GM21528 (cell line): ENCODE measurements around the gene TMEM35B.
"Not testable (repeated sequence)": the region's sequence is repeated elsewhere in the genome, so short reads cannot be mapped to it uniquely, and the experiment has no call there.

Source experiments
- ATAC-seq: cut with Tn5 transposase; IDR thresholded peaks from one replicate; pipeline ENCODE4 v1.9.1; 2021; ENCODE audit warnings: mild to moderate bottlenecking, moderate library complexity; ENCODE audit not compliant: unreplicated experiment, low FRiP score

The TMEM35B gene

DNA sequence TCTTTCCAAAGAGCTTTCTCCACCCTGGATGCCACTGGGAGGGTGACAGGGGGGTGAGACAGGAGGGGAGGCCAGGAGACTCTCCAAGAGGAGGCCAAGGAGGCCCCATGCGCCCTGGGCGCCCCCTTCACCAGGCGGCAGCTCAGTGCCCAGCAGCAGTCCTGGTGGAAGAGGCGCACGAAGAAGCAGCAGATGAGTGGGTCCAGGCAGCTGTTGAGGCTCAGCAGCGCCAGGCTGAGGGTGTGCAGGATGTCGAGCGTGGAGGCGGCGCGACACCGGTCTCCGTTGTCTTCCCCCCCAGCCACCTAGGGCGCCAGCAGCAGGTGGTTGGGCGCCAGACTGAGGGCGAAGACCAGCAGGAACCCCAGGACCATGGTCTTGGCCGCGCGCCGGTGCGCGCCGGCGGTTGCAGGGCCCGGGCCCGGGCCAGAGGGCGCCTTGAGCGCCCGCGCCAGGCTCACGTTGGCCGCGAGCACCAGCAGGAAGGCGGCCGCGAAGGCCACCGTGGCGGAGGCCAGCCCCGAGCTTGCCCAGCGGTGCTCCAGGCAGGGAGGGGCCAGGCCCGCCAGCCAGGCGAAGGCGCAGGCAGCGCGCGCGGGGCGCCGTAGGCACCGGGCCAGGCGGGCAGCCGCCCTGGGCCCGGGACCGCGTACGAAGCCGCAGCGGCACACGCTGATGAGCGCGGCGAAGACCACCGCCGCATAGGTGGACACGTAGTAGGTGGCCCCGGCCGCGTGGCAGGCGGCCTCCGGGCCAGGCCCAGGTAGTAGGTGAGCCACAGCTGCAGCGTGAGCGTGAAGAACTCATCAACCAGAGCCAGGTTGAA, 8.6 kb downstream of the TMEM35B start:
- ATAC-seq, result no peak

DNA sequence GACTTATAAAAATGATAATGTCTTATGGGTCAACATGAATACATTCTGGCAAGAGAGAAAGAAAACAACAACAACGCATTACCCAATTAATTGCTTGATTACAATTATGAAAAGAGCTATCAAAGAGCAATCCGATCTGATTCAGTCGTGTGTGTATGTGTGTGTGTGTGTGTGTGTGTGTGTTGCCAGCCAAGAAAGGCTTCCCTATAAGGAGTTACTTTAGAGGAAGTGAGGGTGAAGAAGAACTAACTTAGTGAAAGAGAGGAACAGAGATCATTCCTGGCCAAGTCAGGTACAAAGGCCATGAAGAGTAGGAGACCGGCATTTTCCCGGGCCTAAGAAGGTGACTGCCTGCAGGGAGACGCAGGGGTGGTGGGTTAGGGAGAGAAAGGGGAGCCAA, 9.4 kb downstream of the TMEM35B start:
- no peak for ATAC-seq

DNA sequence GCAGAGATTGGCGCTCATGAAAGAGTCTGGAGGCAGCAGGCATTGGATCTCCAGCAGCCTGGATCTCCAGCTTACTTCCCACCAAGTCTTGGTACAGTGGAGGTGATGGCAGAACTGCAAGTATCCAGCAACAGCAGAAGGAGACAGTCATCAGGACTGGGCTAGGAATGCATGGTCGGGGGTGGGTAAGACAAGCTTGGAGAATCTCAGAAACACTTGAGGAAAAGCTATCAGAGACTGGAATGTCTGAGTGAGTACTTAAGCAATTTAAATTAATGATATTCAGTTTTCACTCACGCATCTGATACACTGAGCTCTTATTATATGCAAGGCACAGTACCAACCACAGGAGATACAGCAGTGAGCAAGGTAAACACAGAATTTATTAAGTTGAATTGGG, 9.8 kb downstream of the TMEM35B start:
- no peak for ATAC-seq

DNA sequence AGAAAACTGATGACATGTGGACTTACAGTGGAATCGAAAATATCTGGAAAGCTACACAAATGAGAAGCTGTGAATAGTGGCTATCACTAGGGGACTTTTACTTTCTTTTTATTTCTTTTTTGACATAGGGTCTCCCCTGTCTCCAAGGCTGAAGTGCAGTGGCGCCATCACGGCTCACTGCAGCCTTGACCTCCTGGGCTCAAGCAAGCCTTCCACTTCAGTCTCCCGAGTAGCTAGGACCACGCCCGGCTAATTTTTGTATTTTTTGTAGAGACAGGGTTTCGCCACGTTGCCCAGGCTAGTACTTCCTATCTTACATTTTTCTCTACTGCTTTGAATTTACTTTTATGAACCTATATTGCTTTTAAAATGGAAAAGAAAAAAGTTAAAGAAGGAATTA, 10.5 kb downstream of the TMEM35B start:
- ATAC-seq, result no peak

DNA sequence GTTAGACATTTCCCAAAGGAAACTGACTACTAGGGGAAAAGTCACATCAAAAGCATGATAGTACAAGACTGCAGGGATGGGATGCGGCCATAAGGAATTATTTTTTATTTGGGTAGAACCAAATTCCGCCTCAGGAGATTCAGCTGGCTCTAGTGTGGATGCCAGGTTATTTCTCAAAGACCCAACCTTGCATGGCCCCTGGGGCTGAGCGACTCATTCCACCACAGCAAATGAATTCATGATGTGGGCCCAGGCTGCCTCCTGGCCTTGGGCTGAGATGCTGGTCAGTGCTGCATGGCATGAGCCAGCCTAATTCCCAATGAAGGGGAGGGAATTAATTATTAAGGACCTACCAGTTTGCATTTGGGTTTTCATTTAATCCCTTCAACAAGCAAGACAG, 11.8 kb downstream of the TMEM35B start:
- ATAC-seq, result no peak

DNA sequence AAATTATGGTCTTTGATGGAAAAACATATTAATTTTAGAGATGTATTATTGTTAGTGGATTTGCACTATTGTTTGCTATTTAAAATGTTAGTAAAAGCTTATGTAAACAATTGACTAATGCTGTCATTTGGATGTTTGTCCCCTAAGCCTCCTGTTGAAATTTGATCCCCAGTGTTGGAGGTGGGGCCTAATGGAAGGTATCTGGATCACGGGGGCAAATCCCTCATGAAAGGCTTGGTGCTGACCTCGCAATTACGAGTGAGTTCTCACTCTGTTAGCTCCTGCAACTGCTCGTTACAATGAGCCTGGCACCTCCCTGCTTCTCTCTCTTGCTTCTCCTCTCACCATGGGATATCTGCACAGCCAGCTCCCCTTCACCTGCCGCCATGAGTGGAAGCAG, 14.3 kb downstream of the TMEM35B start:
- ATAC-seq, result no peak

DNA sequence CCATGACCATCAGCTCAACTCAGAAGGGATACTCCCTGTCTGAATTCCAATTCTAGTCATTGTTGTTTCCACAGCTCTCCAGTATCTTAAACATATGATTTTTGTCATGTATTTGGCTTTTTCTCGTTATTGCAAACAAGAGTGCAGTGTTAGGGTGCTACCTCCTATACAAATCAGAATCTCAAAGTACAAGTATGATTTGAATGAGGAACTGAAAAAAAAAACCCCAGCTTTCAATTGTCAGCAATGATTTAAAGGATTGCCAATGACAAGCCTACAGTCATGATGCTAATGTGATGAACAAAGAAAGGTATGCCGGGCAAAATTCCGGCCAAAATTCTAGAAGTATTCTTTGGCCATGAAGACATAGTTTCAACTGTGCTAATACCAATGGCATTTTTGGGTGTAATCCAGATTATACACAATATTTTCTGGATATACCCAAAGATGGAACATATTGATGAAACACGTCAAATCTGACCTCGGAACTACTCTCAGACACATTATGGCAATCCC, 14.9 kb downstream of the TMEM35B start:
- no peak for ATAC-seq

DNA sequence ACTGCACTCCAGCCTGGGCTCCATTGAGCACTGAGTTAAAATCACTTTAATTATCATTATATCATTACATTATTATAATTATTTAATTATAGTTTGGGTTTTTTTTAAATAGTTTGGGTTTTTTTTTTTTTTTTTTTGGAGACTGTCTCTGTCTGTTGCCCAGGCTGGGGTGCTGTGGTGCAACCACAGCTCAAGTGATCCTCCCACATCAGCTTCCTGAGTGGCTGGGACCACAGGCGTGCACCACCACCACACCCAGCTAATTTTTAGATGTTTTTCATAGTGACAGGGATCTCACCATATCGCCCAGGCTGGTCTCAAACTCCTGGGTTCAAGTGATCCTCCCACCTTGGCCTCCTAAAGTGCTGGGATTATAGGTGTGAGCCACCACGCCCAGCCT, 16.9 kb downstream of the TMEM35B start:
- ATAC-seq, result not testable (repeated sequence)

DNA sequence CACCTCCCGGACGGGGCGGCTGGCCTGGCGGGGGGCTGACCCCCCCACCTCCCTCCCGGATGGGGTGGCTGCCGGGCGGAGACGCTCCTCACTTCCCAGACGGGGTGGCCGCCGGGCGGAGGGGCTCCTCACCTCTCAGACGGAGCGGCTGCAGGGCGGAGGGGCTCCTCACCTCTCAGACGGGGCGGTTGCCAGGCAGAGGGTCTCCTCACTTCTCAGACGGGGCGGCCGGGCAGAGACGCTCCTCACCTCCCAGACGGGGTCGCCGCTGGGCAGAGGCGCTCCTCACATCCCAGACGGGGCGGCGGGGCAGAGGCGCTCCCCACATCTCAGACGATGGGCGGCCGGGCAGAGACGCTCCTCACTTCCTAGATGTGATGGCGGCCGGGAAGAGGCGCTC, 17.5 kb downstream of the TMEM35B start:
- not testable (repeated sequence) for ATAC-seq

DNA sequence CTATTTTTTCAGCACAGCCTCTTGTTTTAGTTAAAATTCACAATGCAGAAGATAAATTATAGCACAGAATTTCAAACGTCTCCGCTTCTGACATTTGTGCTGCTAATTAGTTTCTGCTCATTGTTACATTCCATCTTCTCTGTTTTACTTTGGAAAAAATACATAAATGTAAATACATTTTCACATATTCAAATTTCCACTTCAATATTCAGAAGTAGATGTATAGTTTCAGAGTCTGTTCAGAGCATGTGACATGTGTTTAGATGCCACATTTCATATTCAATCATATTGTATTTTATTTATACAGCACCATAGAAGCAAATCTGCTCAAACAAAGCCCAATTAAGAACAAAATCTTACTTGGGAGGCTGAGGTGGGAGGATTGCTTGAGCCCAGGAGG, 19.6 kb downstream of the TMEM35B start:
- no peak for ATAC-seq

DNA sequence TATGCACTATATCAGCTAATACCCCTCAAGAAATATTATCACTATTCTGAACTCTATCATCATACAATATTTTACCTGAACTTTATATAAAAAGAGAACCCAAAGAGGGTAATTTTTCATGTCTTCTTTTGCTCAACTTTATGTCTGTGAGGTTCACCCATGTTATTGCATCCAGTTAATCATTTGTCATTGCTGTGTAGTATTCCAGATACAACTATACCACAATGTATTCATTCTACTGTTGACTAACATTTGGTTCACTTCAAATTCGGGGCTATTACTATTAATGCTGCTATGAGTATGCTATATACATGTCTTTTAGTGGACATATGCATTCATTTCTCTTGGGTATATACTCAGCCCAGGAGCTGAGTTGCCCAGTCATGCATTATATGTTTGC, 34.7 kb downstream of the TMEM35B start:
- ATAC-seq, result no peak

DNA sequence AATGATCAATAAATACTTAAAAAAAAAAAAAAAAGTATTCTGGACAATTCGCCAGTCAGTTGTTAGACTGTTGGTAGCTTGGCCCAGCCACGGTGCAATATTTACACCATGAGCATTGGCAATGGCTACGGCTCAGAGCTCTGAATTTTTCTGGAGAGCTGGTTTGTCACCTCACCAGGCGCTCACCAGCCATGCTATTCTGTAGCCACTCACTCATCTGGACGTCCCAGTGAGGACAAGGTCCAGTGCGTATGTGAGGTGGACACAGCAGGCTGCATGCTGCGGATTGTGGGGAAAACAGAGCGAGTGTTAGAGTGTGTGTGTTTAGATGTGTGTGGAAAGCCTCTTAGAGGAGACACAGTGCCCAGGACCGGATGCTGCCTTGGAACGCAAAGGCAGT, 36.4 kb downstream of the TMEM35B start:
- ATAC-seq, result not testable (repeated sequence)

DNA sequence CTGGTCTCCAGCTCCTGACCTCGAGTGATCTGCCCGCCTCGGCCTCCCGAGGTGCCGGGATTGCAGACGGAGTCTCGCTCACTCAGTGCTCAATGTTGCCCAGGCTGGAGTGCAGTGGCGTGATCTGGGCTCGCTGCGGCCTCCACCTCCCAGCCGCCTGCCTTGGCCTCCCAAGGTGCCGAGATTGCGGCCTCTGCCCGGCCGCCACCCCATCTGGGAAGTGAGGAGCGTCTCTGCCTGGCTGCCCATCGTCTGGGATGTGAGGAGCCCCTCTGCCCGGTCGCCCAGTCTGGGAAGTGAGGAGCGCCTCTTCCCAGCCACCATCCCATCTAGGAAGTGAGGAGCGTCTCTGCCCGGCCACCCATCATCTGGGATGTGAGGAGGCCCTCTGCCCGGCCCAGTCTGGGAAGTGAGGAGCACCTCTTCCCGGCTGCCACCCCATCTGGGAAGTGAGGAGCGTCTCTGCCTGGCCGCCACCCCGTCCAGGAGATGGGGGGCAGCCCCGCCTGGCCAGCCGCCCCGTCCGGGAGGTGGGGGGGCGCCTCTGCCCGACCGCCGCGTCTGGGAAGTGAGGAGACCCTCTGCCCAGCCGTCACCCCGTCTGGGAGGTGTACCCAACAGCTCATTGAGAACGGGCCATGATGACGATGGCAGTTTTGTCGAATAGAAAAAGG, 37.4 kb downstream of the TMEM35B start:
- not testable (repeated sequence) for ATAC-seq

DNA sequence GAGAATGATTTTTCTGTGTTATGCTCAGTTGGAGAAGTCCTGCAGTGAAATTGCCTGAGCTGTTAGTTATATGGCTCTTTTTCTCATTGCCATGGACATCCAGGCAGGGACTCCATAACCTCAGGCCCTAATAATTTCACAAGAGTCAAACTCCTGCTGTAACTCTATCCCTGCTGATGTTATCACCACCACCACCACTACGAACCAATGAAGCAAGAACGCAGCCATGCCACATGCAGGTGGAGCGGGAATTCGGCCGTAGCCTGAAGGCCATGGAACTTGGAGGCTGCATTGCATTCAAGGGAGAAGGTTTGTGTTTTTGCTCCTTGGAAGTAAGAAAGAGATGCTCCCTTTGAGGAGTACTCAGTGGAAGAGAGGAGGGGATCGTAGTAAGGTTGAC, 38.9 kb downstream of the TMEM35B start:
- ATAC-seq, result no peak

DNA sequence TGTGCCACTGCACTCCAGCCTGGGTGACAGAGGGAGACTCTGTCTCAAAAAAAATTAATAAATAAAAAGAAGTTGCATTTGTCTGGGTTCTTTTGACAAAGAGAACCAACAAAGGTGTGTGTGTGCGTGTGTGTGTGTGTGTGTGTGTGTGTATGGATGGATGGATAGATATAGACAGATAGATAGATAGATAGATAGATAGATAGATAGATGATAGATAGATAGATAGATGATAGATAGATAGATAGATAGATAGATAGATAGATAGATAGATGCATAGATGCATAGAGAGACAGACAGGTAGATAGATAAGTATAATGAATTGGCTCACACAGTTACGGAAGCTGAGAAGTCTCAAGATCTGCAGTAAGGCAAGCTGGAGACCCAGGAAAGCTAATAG, 43.3 kb downstream of the TMEM35B start:
- ATAC-seq, result not testable (repeated sequence)
